IPS-15b (cell line): Measurements from ENCODE around the gene FAM181A.

Source experiments
- H3K27me3 ChIP-seq: one replicate; pipeline ENCODE4 v1.6.1; 2013; ENCODE audit warnings: low read length; ENCODE audit not compliant: control insufficient read depth, insufficient read depth
- H3K36me3 ChIP-seq: one replicate; pipeline ENCODE4 v1.6.1; 2013; ENCODE audit warnings: low read length; ENCODE audit not compliant: control insufficient read depth, insufficient read depth
- H3K4me1 ChIP-seq: one replicate; pipeline ENCODE4 v1.6.1; 2013; ENCODE audit warnings: mild to moderate bottlenecking, low read length; ENCODE audit not compliant: control insufficient read depth, insufficient read depth
- H3K4me3 ChIP-seq: one replicate; pipeline ENCODE4 v1.5.1; 2013; ENCODE audit warnings: low read depth, low read length
- H3K9ac ChIP-seq: one replicate; pipeline ENCODE4 v1.6.1; 2013; ENCODE audit warnings: low read depth, mild to moderate bottlenecking, low read length
- H3K9me3 ChIP-seq: one replicate; pipeline ENCODE4 v1.6.1; 2013; ENCODE audit warnings: mild to moderate bottlenecking, low read length; ENCODE audit not compliant: control insufficient read depth, insufficient read depth

Gene FAM181A

DNA sequence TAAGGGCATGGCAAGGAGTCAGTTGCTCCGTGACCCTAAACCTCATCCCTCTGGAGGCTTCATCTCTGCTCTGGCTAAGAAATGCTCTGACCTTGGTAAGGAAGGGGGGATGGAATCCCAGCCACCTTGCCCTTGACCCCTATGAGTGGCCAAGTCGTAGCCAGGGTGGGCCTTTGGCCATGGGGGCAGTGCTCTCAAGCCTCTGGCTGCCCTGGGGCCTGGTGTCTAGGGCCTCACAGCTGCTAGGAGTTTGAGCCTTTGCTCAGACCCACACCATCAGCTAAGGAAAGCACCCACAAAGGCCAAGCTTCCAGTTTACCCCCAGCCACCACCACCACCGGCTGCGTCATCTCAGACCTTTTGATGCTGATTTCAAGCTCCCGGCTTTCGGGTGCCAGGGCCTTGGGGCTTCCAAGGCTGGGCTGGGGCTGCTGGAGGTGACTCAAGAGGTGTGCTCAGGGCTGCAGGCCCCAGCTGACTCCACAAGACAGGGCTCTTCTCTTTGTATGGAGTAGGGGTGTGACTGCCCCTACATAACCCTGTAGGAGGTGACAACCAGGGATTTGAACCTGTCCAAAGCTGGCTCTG is 45.6 kb downstream of the FAM181A start:
- no peak overlapping the region for H3K4me3 ChIP-seq
- H3K36me3 ChIP-seq, result no peaks in the 10 kb centered on the region
- H3K9me3 ChIP-seq, result no peaks in the 10 kb centered on the region
- no peak overlapping the region for H3K9ac ChIP-seq
- H3K4me1 ChIP-seq, result no peaks in the 10 kb centered on the region
- H3K27me3 ChIP-seq, result no peaks in the 10 kb centered on the region

- Histone ChIP-seq H3K9ac (no peak overlapping the region), H3K4me3 (no peak overlapping the region), H3K4me1 (no peaks in the 10 kb centered on the region), H3K9me3 (no peaks in the 10 kb centered on the region), H3K27me3 (no peaks in the 10 kb centered on the region), H3K36me3 (no peaks in the 10 kb centered on the region)
These were observed 46.5 kb downstream of the FAM181A start for GRCh38 chr14:93973607-93974006.

- H3K27me3 ChIP-seq, result no peaks in the 10 kb centered on the region
- no peak overlapping the region for H3K9ac ChIP-seq
These were observed 47.2 kb downstream of the FAM181A start for GRCh38 chr14:93974299-93974698.

GRCh38 chr14:93974833-93975232 is 47.7 kb downstream of the FAM181A start:
- H3K4me1 ChIP-seq, result no peaks in the 10 kb centered on the region
- H3K4me3 ChIP-seq, result no peak overlapping the region
- no peak overlapping the region for H3K9ac ChIP-seq
- no peaks in the 10 kb centered on the region for H3K27me3 ChIP-seq
- H3K9me3 ChIP-seq, result no peaks in the 10 kb centered on the region
- H3K36me3 ChIP-seq, result no peaks in the 10 kb centered on the region

More at GRCh38 chr14:93974299-93974698, 47.2 kb downstream of the FAM181A start:
- Histone ChIP-seq H3K9me3 (no peaks in the 10 kb centered on the region), H3K36me3 (no peaks in the 10 kb centered on the region), H3K4me1 (no peaks in the 10 kb centered on the region), H3K4me3 (no peak overlapping the region)

DNA sequence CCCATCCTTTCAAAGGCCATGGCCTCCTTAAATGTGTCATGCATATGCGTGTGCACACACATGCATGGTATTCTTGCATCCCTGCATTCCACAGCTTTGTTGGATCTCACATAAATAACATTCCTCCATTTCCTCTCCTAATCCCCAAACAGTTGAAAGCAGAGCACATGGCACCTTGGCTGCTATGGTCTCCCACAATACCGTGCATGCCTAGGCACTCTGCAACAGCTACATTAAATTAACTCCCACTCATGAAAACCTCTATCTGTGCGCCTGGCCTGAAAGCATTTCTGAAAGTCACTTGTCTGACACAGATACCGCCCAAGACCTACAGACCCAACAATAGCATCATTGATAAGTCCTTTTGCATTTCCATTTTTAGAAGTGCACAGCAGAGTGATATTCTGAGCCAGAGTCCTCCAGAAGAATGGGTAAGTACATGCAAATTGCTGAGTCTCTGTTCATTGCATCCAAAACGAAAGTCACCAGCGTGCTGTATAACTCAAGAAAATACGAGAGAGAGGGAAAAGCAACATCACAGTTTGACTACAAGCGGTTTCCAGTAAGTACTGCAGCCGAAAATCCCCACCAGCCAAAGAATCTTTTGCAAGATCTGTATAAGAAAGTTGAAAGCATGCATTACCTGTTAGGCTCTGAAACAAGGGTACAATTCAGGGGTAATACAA is 48.8 kb downstream of the FAM181A start:
- Histone ChIP-seq H3K9ac (no peak overlapping the region), H3K27me3 (no peaks in the 10 kb centered on the region), H3K4me3 (no peak overlapping the region), H3K9me3 (no peaks in the 10 kb centered on the region), H3K4me1 (no peaks in the 10 kb centered on the region), H3K36me3 (no peaks in the 10 kb centered on the region)

GRCh38 chr14:93976477-93977057 is 49.4 kb downstream of the FAM181A start, which contains the start of gene ASB2:
Gene ASB2 (minus strand): TSS chr14:93976570. CDS start chr14:93964539, 12,031 bp downstream.
- no peak within 1 kb of the TSS for H3K4me3 ChIP-seq
- no peaks in the 10 kb centered on the region for H3K9me3 ChIP-seq
- H3K36me3 ChIP-seq, result no peaks in the 10 kb centered on the region
- no peaks in the 10 kb centered on the region for H3K27me3 ChIP-seq
- H3K4me1 ChIP-seq, result no peaks in the 10 kb centered on the region
- no peak within 1 kb of the TSS for H3K9ac ChIP-seq

GRCh38 chr14:93977171-93977570 is 50.0 kb downstream of the FAM181A start:
- Histone ChIP-seq H3K36me3 (no peaks in the 10 kb centered on the region), H3K27me3 (no peaks in the 10 kb centered on the region), H3K4me3 (no peak overlapping the region), H3K9ac (no peak overlapping the region), H3K9me3 (no peaks in the 10 kb centered on the region), H3K4me1 (no peaks in the 10 kb centered on the region)

GRCh38 chr14:93977790-93978581 is 50.8 kb downstream of the FAM181A start:
- no peaks in the 10 kb centered on the region for H3K9me3 ChIP-seq
- H3K4me1 ChIP-seq, result no peaks in the 10 kb centered on the region
- H3K27me3 ChIP-seq, result no peaks in the 10 kb centered on the region
- no peaks in the 10 kb centered on the region for H3K36me3 ChIP-seq
- no peak overlapping the region for H3K4me3 ChIP-seq
- H3K9ac ChIP-seq, result no peak overlapping the region

GRCh38 chr14:93978735-93979134 is 51.6 kb downstream of the FAM181A start:
- no peaks in the 10 kb centered on the region for H3K27me3 ChIP-seq
- H3K4me3 ChIP-seq, result no peak overlapping the region
- H3K9ac ChIP-seq, result no peak overlapping the region
- no peaks in the 10 kb centered on the region for H3K36me3 ChIP-seq
- H3K9me3 ChIP-seq, result no peaks in the 10 kb centered on the region
- peaks cover 1% of the 10 kb centered on the region for H3K4me1 ChIP-seq
